22Rv1 (cell line): Measurements from ENCODE around the gene GRIPAP1.

Experiments
- H3K27ac ChIP-seq: fragments of 450-650 bp; 2 replicates; pipeline ENCODE4 v1.5.1; 2017
- ZFX ChIP-seq: fragments of 450-650 bp; IDR thresholded peaks from 2 replicates; pipeline ENCODE4 v1.6.1; 2017; ENCODE audit warnings: antibody characterized with exemption, borderline replicate concordance
- TF ChIP-seq, protein P1 (sequence below): fragments of 450-650 bp; IDR thresholded peaks from 2 replicates; pipeline ENCODE4 v1.5.1; 2017; ENCODE audit warnings: mild to moderate bottlenecking

The GRIPAP1 gene

DNA sequence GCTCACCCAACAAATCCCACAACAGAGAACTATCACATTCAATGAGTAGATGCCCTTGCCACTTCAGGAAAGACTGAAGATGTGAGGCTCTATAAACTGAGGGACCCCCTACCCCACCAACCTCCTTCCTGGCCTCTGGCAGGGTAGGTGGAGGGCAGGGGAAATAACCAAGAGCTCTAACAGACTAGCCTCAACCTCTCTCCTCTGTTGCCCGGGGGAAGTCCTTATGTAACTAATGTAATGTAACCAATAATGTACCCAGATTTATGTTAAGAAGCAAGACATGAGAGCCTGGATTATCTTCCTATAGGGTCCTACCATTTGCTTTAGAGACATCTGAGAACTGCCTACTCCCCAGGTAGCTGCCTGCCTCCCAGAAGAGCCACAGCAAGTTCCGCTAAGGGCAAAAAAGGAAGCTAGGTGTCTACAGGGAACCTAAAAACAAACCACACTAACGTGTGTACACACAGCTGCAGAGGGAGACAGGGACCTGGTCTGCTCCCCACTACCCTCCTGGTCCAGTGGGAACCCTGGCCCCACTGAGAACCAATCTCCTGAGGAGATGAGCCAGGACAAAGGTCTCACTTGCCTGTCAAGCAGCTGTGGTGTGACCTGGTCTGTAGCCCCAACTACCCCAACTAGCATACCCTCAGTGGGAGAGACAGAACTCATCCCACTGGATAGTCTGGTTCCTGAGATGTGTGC lies 62.4 kb downstream of the GRIPAP1 start:
- no peak overlapping the region for H3K27ac ChIP-seq
- TF ChIP-seq ZFX, result no peak
- TF ChIP-seq, protein P1, sequence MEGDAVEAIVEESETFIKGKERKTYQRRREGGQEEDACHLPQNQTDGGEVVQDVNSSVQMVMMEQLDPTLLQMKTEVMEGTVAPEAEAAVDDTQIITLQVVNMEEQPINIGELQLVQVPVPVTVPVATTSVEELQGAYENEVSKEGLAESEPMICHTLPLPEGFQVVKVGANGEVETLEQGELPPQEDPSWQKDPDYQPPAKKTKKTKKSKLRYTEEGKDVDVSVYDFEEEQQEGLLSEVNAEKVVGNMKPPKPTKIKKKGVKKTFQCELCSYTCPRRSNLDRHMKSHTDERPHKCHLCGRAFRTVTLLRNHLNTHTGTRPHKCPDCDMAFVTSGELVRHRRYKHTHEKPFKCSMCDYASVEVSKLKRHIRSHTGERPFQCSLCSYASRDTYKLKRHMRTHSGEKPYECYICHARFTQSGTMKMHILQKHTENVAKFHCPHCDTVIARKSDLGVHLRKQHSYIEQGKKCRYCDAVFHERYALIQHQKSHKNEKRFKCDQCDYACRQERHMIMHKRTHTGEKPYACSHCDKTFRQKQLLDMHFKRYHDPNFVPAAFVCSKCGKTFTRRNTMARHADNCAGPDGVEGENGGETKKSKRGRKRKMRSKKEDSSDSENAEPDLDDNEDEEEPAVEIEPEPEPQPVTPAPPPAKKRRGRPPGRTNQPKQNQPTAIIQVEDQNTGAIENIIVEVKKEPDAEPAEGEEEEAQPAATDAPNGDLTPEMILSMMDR, result no peak

GRCh38 chrX:48938721-48939425 lies 63.2 kb downstream of the GRIPAP1 start:
- H3K27ac ChIP-seq, result no peak overlapping the region

GRCh38 chrX:48937054-48937907 lies 64.8 kb downstream of the GRIPAP1 start:
- TF ChIP-seq, protein P1, result no peak
- no peak for TF ChIP-seq ZFX
- H3K27ac ChIP-seq, result no peak overlapping the region

More at GRCh38 chrX:48938721-48939425, 63.2 kb downstream of the GRIPAP1 start:
- no peak for TF ChIP-seq ZFX
- TF ChIP-seq, protein P1, result no peak

DNA sequence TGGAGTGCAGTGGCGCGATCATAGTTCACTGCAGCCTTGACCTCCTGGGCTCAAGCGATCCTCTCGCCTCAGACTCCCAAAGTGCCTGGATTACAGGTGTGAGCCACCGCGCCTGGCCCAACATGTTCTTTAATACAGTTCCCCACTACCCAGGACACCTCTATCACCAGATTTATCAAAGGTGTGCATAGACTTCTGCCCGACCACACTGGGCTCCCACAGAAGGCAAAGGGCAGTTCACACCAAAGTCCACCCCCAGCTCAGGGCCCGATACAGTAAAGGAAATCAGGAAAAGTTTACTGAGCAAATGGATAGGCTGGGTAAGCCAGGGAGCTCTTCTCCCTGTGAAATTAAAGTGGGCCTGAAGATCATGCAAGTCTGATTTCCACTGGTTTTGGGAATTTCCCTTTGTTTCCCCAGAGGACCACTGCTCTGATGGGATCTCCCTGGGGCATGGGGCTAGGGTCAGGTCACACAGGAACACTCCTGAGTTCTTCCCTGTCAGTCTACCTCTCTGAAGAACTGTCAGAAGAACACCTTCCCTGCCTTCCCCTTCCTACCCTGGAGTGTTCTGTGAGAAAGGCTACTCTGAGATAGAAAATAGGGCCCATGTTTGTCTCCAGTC lies 65.5 kb downstream of the GRIPAP1 start:
- no peak for TF ChIP-seq ZFX
- TF ChIP-seq, protein P1, result no peak
- no peak overlapping the region for H3K27ac ChIP-seq

DNA sequence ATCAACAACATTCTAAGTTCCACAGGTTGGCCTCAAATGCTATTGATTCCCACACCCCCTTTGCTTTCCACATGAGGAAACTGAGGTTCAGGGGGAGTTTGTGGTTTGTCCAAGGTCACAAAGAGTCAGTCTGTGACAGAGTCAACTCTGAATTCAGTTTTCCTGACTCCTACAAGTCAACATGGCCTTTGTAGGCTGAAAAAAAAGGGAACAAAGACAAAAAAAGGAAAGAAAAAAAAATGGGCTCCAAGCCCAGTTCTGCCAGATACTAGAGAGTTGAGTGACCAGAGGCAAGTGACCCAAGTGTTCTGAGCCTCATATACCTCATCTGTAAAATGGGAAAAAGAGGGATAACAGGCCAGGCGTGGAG lies 66.8 kb downstream of the GRIPAP1 start:
- H3K27ac ChIP-seq, result no peak overlapping the region

DNA sequence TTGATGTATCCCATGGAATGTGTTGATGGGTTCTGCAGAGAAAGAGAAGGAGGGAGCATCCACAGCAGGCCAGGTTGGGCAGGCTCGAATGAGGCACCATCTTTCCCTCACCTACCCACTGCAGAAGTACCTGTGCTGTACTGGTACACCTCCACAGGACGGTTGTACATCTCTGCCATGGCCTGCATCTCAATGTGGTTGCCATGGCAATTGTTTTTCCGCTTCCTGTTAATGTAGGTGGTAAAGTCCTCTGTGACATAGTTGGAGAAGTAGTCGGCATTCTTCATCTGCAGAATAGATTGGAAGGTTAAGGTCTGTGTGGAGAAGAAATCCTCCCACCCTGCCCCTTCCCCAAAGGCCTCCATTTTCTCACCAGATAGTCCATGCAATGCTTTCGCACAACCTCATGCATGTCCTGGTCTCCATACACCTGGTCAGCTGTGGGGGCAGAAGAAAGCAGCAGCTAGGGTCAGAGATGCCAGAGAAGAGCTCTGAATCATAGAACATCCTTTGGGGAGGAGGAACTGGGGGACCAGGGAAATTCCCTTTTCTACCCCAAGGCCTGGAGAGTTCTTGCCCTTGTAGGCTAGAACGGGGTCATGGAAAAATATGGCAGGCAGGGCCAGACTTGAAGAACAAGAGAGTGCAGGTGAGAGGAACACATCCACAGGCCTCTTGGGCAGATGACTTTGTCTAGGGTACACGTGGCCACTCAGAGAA lies 67.3 kb downstream of the GRIPAP1 start:
- TF ChIP-seq, protein P1, result no peak
- no peak for TF ChIP-seq ZFX
- no peak overlapping the region for H3K27ac ChIP-seq

More for the DNA sequence above, 66.8 kb downstream of the GRIPAP1 start:
- TF ChIP-seq, protein P1, result no peak
